WERI-Rb-1 (cell line): ENCODE measurements around the gene ELOA.

Source experiments
- DNase-seq: peaks from one replicate; pipeline ENCODE4 v3.0.0-alpha.2; 2020
- H3K27ac ChIP-seq: fragments of 250-450 bp; sonication (Bioruptor Pico); 2 replicates; pipeline ENCODE4 v1.5.1; 2020; ENCODE audit warnings: mild to moderate bottlenecking, moderate library complexity
- H3K27me3 ChIP-seq: fragments of 250-450 bp; sonication (Bioruptor Pico); 2 replicates; pipeline ENCODE4 v1.5.1; 2021; ENCODE audit warnings: mild to moderate bottlenecking, low read depth, moderate library complexity; ENCODE audit not compliant: insufficient read depth, severe bottlenecking
- H3K36me3 ChIP-seq: fragments of 250-450 bp; sonication (Bioruptor Pico); 2 replicates; pipeline ENCODE4 v1.5.1; 2020; ENCODE audit warnings: mild to moderate bottlenecking, moderate library complexity
- H3K4me3 ChIP-seq: 2 replicates; pipeline ENCODE4 v1.5.1; 2011; ENCODE audit warnings: low read depth, mild to moderate bottlenecking, control low read depth, low read length
- H3K9me3 ChIP-seq: fragments of 250-450 bp; sonication (Bioruptor Pico); 2 replicates; pipeline ENCODE4 v1.5.1; 2021; ENCODE audit warnings: mild to moderate bottlenecking, moderate library complexity; ENCODE audit not compliant: severe bottlenecking
- CTCF ChIP-seq: IDR thresholded peaks from 2 replicates; pipeline ENCODE4 v1.5.1; 2011; ENCODE audit warnings: low read depth, mild to moderate bottlenecking, control low read depth, inconsistent platforms, low read length

Gene ELOA

GRCh38 chr1:23756676-23757075 lies 13.4 kb downstream of the ELOA start:
- Histone ChIP-seq H3K9me3 (no peaks in the 10 kb centered on the region), H3K27me3 (no peaks in the 10 kb centered on the region), H3K36me3 (peaks cover 96% of the 10 kb centered on the region), H3K4me3 (no peak overlapping the region), H3K27ac (no peak overlapping the region)
- TF ChIP-seq CTCF, result no peak
- DNase-seq, result no peak

GRCh38 chr1:23757812-23758211 lies 14.5 kb downstream of the ELOA start:
- Histone ChIP-seq H3K36me3 (peaks cover 85% of the 10 kb centered on the region), H3K4me3 (no peak overlapping the region), H3K9me3 (no peaks in the 10 kb centered on the region), H3K27ac (no peak overlapping the region), H3K27me3 (no peaks in the 10 kb centered on the region)
- no peak for DNase-seq
- TF ChIP-seq CTCF, result no peak

- no peak for TF ChIP-seq CTCF
- Histone ChIP-seq H3K4me3 (no peak overlapping the region), H3K9me3 (no peaks in the 10 kb centered on the region), H3K27me3 (no peaks in the 10 kb centered on the region), H3K36me3 (peaks cover 81% of the 10 kb centered on the region), H3K27ac (no peak overlapping the region)
- no peak for DNase-seq
Measured at GRCh38 chr1:23759277-23759676, 16.0 kb downstream of the ELOA start.

GRCh38 chr1:23763041-23763577 lies 19.8 kb downstream of the ELOA start:
- DNase-seq, result no peak
- H3K9me3 ChIP-seq, result no peaks in the 10 kb centered on the region
- peaks cover 54% of the 10 kb centered on the region for H3K36me3 ChIP-seq
- H3K4me3 ChIP-seq, result no peak overlapping the region
- no peak overlapping the region for H3K27ac ChIP-seq
- H3K27me3 ChIP-seq, result no peaks in the 10 kb centered on the region
- TF ChIP-seq CTCF, result no peak

- no peak for DNase-seq
- peaks cover 14% of the 10 kb centered on the region for H3K36me3 ChIP-seq
Measured at GRCh38 chr1:23768733-23769132, 25.5 kb downstream of the ELOA start.

More at GRCh38 chr1:23768733-23769132, 25.5 kb downstream of the ELOA start:
- Histone ChIP-seq H3K9me3 (no peaks in the 10 kb centered on the region), H3K4me3 (no peak overlapping the region), H3K27me3 (no peaks in the 10 kb centered on the region), H3K27ac (no peak overlapping the region)
- TF ChIP-seq CTCF, result no peak
